GM12878 (cell line): ENCODE data around the gene COL4A2. TPM values are rescaled to one million over a fixed set of nuclear protein-coding genes. Genes with fewer than 3 reads are reported as not detected.

ENCODE experiments used
- ATAC-seq: fragments of 200-7000 bp; cut with Tn5 transposase; 3 replicates; pipeline ENCODE4 v1.9.1; 2020; ENCODE audit warnings: mild to moderate bottlenecking, moderate library complexity
- BruUV-seq: library from RNA; stranded (reverse); fragments of 400-500 nt; replicated peaks from 2 replicates; lab custom pipeline; 2021; lab: Mats Ljungman, UMichigan
- CTCF ChIA-PET: fragments of 300-600 bp; sonication (Branson Sonifier 250); formaldehyde crosslinking; extraction: SDS; loops from one replicate; lab custom pipeline; 2021; ENCODE audit warnings: inconsistent platforms; lab: Yijun Ruan, JAX
- POLR2A ChIA-PET: fragments of 350-600 bp; formaldehyde crosslinking; extraction: SDS; loops from one replicate; lab custom pipeline; 2021; ENCODE audit warnings: inconsistent platforms; lab: Charles Lee
- RAD21 ChIA-PET: fragments of 300-600 bp; sonication (Branson Sonifier 250); formaldehyde crosslinking; loops from one replicate; lab custom pipeline; 2023; ENCODE audit warnings: antibody characterized with exemption; ENCODE audit not compliant: unreplicated experiment; lab: Charles Lee
- SMC1A ChIA-PET: fragments of 300-600 bp; sonication (Branson Sonifier 250); formaldehyde crosslinking; loops from one replicate; lab custom pipeline; 2023; ENCODE audit not compliant: unreplicated experiment, uncharacterized antibody; lab: Charles Lee
- DNase-seq: peaks from one replicate; pipeline ENCODE4 v3.0.0-alpha.2; 2011; ENCODE audit warnings: low read depth, low spot score
- FAIRE-seq: peaks from 3 replicates; lab custom pipeline; 2011; peaks lifted over from hg19 to GRCh38; lab: Jason Lieb, UNC
- H2AFZ ChIP-seq: 2 replicates; pipeline ENCODE4 v1.6.0; 2011; ENCODE audit warnings: low read depth, low read length, control low read depth; ENCODE audit not compliant: control insufficient read depth
- H3K27ac ChIP-seq: 2 replicates; pipeline ENCODE4 v1.5.1; 2011; ENCODE audit warnings: control low read depth; ENCODE audit not compliant: control insufficient read depth, insufficient read depth
- H3K27me3 ChIP-seq, 2 experiments: replicated peaks in 1 of 2; 2 replicates each; pipeline versions ENCODE4 v1.6.0 to v1.6.1; 2011; ENCODE audit warnings: low read length in 1 of 2; ENCODE audit not compliant: control insufficient read depth in 2 of 2, insufficient read depth in 2 of 2
- H3K36me3 ChIP-seq, 2 experiments: 2 replicates each; pipeline ENCODE4 v1.5.1; 2011; ENCODE audit warnings: low read length in 1 of 2; ENCODE audit not compliant: control insufficient read depth in 2 of 2, insufficient read depth in 2 of 2
- H3K4me1 ChIP-seq: 2 replicates; pipeline ENCODE4 v1.6.1; 2011; ENCODE audit warnings: mild to moderate bottlenecking, low read length, moderate library complexity, mixed read lengths; ENCODE audit not compliant: control insufficient read depth, insufficient read depth
- H3K4me2 ChIP-seq: 2 replicates; pipeline ENCODE4 v1.6.0; 2011; ENCODE audit warnings: control low read depth; ENCODE audit not compliant: control insufficient read depth, insufficient read depth
- H3K4me3 ChIP-seq: fragments of 200-600 bp; sonication (generic); 2 replicates; pipeline ENCODE4 v1.5.1; 2016
- H3K79me2 ChIP-seq: 2 replicates; pipeline ENCODE4 v1.6.0; 2011; ENCODE audit warnings: low read length; ENCODE audit not compliant: control insufficient read depth, insufficient read depth
- H3K9ac ChIP-seq: 2 replicates; pipeline ENCODE4 v1.8.0; 2011; ENCODE audit warnings: low read length, control low read depth, mixed read lengths; ENCODE audit not compliant: control insufficient read depth, insufficient read depth
- H3K9me3 ChIP-seq: replicated peaks from 3 replicates; pipeline ENCODE4 v1.5.1; 2011; ENCODE audit warnings: mild to moderate bottlenecking, low read length; ENCODE audit not compliant: control insufficient read depth, insufficient read depth
- H4K20me1 ChIP-seq: 2 replicates; pipeline ENCODE4 v1.6.0; 2011; ENCODE audit not compliant: control insufficient read depth, insufficient read depth
- ASH2L ChIP-seq: fragments of 300-600, 200-600 bp; sonication (generic); IDR thresholded peaks from 2 replicates; pipeline ENCODE4 v1.6.1; 2017; ENCODE audit warnings: low read depth, mild to moderate bottlenecking, borderline replicate concordance
- BCL11A ChIP-seq: IDR thresholded peaks from 2 replicates; pipeline ENCODE4 v1.6.1; 2011; ENCODE audit warnings: low read depth, low read length
- HCFC1 ChIP-seq: fragments of 150-350 bp; IDR thresholded peaks from 2 replicates; pipeline ENCODE4 v1.6.1; 2014; ENCODE audit warnings: low read length
- IRF5 ChIP-seq: fragments of 450-650 bp; IDR thresholded peaks from 2 replicates; pipeline ENCODE4 v1.6.1; 2017; ENCODE audit warnings: borderline replicate concordance
- NRF1 ChIP-seq: conservative IDR thresholded peaks from 2 replicates; pipeline ENCODE4 v1.6.1; 2011; ENCODE audit warnings: mild to moderate bottlenecking, low read depth, low read length, improper control_type of control experiment
- PAX5 ChIP-seq: IDR thresholded peaks from 2 replicates; pipeline ENCODE4 v1.6.1; 2011; ENCODE audit warnings: low read depth, low read length, borderline replicate concordance
- PAX8 ChIP-seq: fragments of 450-650 bp; IDR thresholded peaks from 2 replicates; pipeline ENCODE4 v1.6.1; 2017; ENCODE audit warnings: mild to moderate bottlenecking, moderate library complexity
- POU2F2 ChIP-seq: IDR thresholded peaks from 3 replicates; pipeline ENCODE4 v1.6.1; 2011; ENCODE audit warnings: low read depth, mild to moderate bottlenecking, low read length, borderline replicate concordance
- ZNF622 ChIP-seq: fragments of 450-650 bp; IDR thresholded peaks from 2 replicates; pipeline ENCODE4 v1.6.1; 2017; ENCODE audit warnings: mild to moderate bottlenecking, inconsistent platforms
- ZZZ3 ChIP-seq: IDR thresholded peaks from 2 replicates; pipeline ENCODE4 v1.6.1; 2011; ENCODE audit warnings: low read depth; ENCODE audit not compliant: control insufficient read depth, insufficient read length
- WGBS: methylation state at CpG from one replicate; pipeline ENCODE4 v1.1.6; 2016; ENCODE audit warnings: low lambda C conversion rate; ENCODE audit not compliant: insufficient replicate concordance, insufficient coverage; ENCODE audit errors: missing lambda C conversion rate; 5-methylcytosine and 5-hydroxymethylcytosine counted together
- in situ Hi-C: fragments of 300-500 bp; cut with MboI; formaldehyde crosslinking; loops from 9 replicates; pipeline ENCODE4 v1.14.3; 2018; ENCODE audit warnings: mixed read lengths
- intact Hi-C: fragments of 100-400 bp; cut with micrococcal nuclease; formaldehyde crosslinking; loops from one replicate; pipeline ENCODE4 v1.14.2; 2022; ENCODE audit not compliant: unreplicated experiment
- polyA plus RNA-seq, 11 experiments: library from polyadenylated mRNA; depleted of rRNA in 4 of 11; unstranded in 6 of 11; stranded (reverse) in 5 of 11; fragments of >200 nt; fragmentation: Nextera tagmentation in 4 of 11; fragmentation: Illumina TruSeq in 1 of 11; extraction: Ambion mirVana in 4 of 11; extraction: Trizol in 1 of 11; gene quantifications; 1 replicate in 1 of 11; 2 replicates in 10 of 11; pipeline versions ENCODE4 v1.2.1 to v1.2.3, GENCODE V29; 2011 to 2016; ENCODE audit warnings: inconsistent platforms in 2 of 11, missing spikeins in 2 of 11, low read depth in 1 of 11
- total RNA-seq, 4 experiments: library from RNA; depleted of rRNA in 3 of 4; stranded (reverse); fragments of >200 nt in 3 of 4; fragmentation: Illumina TruSeq in 1 of 4; extraction: Trizol in 1 of 4; gene quantifications; 2 replicates each; pipeline versions ENCODE4 v1.2.1 to v1.2.3, GENCODE V29; 2013 to 2021
- TF ChIP-seq, protein P1 (sequence below): fragments of 450-650 bp; IDR thresholded peaks from 2 replicates; pipeline ENCODE4 v1.6.1; 2017; ENCODE audit warnings: mild to moderate bottlenecking, low read depth, inconsistent platforms; ENCODE audit not compliant: poor library complexity, severe bottlenecking
- TF ChIP-seq, protein P2 (sequence below): fragments of 450-650 bp; IDR thresholded peaks from 2 replicates; pipeline ENCODE4 v1.6.1; 2014; ENCODE audit warnings: mild to moderate bottlenecking
- TF ChIP-seq, protein P3 (sequence below): fragments of 150-350 bp; IDR thresholded peaks from 2 replicates; pipeline ENCODE4 v1.6.1; 2014; ENCODE audit warnings: mild to moderate bottlenecking, low read depth, low read length

Gene COL4A2
- total and polyA plus RNA-seq, 10 of the 15 experiments (the other 5 are each of a cell fraction or from before 2014, with no cell fraction given), result 0.16 to 1.6 (median 0.62) TPM; not detected in 3

DNA sequence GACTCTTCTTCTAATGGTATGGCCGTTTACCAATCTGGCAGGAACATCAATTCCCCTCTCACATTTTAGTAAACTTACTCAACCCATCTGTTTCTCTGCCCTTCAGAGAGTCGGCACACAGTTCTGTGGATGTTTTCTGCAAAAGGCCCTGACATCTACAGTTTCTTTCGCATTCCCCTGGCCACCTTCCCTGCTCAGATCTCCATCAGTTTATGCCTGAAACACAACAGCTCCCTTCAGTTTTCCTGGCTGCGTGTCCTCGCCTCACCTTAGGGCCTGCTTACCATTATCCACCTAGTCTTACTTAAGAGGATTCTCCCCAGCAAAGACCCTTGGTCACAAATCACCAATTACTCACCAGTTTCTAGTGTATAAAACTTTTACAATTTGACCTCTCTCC is 25.3 kb upstream of the COL4A2 start:
- Histone ChIP-seq H3K27me3 (no peaks in the 10 kb centered on the region; a peak in 2 of 4 replicates), H4K20me1 (no peaks in the 10 kb centered on the region), H2AFZ (no peak overlapping the region), H3K36me3 (no peaks in the 10 kb centered on the region), H3K4me1 (no peaks in the 10 kb centered on the region), H3K9ac (no peak overlapping the region), H3K4me2 (no peak overlapping the region), H3K27ac (no peak overlapping the region), H3K79me2 (no peaks in the 10 kb centered on the region), H3K4me3 (no peak overlapping the region), H3K9me3 (no peaks in the 10 kb centered on the region)
- ChIA-PET POLR2A (no interaction called here), RAD21 (no interaction called here), CTCF (no interaction called here), SMC1A (no interaction called here)
- ATAC-seq, result no peak
- TF ChIP-seq PAX5 (no peak), ZZZ3 (no peak), HCFC1 (no peak), PAX8 (no peak), IRF5 (no peak), BCL11A (no peak), POU2F2 (no peak), NRF1 (no peak), ZNF622 (no peak), ASH2L (no peak)
- TF ChIP-seq, protein P1, sequence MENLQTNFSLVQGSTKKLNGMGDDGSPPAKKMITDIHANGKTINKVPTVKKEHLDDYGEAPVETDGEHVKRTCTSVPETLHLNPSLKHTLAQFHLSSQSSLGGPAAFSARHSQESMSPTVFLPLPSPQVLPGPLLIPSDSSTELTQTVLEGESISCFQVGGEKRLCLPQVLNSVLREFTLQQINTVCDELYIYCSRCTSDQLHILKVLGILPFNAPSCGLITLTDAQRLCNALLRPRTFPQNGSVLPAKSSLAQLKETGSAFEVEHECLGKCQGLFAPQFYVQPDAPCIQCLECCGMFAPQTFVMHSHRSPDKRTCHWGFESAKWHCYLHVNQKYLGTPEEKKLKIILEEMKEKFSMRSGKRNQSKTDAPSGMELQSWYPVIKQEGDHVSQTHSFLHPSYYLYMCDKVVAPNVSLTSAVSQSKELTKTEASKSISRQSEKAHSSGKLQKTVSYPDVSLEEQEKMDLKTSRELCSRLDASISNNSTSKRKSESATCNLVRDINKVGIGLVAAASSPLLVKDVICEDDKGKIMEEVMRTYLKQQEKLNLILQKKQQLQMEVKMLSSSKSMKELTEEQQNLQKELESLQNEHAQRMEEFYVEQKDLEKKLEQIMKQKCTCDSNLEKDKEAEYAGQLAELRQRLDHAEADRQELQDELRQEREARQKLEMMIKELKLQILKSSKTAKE, result no peak
- TF ChIP-seq, protein P2, sequence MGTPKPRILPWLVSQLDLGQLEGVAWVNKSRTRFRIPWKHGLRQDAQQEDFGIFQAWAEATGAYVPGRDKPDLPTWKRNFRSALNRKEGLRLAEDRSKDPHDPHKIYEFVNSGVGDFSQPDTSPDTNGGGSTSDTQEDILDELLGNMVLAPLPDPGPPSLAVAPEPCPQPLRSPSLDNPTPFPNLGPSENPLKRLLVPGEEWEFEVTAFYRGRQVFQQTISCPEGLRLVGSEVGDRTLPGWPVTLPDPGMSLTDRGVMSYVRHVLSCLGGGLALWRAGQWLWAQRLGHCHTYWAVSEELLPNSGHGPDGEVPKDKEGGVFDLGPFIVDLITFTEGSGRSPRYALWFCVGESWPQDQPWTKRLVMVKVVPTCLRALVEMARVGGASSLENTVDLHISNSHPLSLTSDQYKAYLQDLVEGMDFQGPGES, result no peak
- TF ChIP-seq, protein P3, sequence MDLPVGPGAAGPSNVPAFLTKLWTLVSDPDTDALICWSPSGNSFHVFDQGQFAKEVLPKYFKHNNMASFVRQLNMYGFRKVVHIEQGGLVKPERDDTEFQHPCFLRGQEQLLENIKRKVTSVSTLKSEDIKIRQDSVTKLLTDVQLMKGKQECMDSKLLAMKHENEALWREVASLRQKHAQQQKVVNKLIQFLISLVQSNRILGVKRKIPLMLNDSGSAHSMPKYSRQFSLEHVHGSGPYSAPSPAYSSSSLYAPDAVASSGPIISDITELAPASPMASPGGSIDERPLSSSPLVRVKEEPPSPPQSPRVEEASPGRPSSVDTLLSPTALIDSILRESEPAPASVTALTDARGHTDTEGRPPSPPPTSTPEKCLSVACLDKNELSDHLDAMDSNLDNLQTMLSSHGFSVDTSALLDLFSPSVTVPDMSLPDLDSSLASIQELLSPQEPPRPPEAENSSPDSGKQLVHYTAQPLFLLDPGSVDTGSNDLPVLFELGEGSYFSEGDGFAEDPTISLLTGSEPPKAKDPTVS, result no peak
- in situ Hi-C loops (no loop called here), intact Hi-C loops (no loop called here)
- 21% methylated on average over 5 of the region's 5 CpGs for WGBS
- no peak for DNase-seq
- no TSS peak for BruUV-seq
- FAIRE-seq, result no peak
